Measurements from ENCODE around the gene ZNF415.

Gene ZNF415

DNA sequence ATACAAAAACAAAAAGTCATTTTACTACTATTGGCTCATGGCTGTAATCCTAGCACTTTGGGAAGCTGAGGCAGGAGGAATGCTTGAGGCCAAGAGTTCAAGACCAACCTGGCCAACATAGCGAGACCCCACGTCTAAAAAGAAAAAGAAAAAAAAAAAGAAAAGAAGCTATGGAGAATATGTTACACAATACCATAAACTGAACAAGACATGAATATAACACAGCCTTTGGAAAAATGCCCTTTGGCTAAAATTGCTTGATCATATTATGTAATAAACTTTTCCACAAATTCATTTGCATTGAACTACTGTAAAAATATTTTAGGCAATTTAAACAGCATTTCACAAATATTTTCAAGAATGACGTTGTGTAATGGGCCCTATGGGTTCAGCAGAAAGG, 3.7 kb upstream of the ZNF415 start:
- H3K27me3 ChIP-seq (ENCODE audit: insufficient read depth, poor library complexity, severe bottlenecking): peaks cover 9% of the 10 kb centered on the region
- no peak overlapping the region for H3K27ac ChIP-seq (replicated peaks)
- TF ChIP-seq SPI1 (IDR thresholded peaks at IDR 0.05; ENCODE audit: borderline replicate concordance, low read depth) (no peak), POLR2AphosphoS5 (IDR thresholded peaks at IDR 0.05; ENCODE audit: low read depth) (no peak), GABPA (IDR thresholded peaks at IDR 0.05; ENCODE audit: low read depth) (no peak)
- TF ChIP-seq, protein P1, sequence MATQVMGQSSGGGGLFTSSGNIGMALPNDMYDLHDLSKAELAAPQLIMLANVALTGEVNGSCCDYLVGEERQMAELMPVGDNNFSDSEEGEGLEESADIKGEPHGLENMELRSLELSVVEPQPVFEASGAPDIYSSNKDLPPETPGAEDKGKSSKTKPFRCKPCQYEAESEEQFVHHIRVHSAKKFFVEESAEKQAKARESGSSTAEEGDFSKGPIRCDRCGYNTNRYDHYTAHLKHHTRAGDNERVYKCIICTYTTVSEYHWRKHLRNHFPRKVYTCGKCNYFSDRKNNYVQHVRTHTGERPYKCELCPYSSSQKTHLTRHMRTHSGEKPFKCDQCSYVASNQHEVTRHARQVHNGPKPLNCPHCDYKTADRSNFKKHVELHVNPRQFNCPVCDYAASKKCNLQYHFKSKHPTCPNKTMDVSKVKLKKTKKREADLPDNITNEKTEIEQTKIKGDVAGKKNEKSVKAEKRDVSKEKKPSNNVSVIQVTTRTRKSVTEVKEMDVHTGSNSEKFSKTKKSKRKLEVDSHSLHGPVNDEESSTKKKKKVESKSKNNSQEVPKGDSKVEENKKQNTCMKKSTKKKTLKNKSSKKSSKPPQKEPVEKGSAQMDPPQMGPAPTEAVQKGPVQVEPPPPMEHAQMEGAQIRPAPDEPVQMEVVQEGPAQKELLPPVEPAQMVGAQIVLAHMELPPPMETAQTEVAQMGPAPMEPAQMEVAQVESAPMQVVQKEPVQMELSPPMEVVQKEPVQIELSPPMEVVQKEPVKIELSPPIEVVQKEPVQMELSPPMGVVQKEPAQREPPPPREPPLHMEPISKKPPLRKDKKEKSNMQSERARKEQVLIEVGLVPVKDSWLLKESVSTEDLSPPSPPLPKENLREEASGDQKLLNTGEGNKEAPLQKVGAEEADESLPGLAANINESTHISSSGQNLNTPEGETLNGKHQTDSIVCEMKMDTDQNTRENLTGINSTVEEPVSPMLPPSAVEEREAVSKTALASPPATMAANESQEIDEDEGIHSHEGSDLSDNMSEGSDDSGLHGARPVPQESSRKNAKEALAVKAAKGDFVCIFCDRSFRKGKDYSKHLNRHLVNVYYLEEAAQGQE (IDR thresholded peaks at IDR 0.05; ENCODE audit: insufficient replicate concordance, low read depth): no peak
- TF ChIP-seq, protein P2, sequence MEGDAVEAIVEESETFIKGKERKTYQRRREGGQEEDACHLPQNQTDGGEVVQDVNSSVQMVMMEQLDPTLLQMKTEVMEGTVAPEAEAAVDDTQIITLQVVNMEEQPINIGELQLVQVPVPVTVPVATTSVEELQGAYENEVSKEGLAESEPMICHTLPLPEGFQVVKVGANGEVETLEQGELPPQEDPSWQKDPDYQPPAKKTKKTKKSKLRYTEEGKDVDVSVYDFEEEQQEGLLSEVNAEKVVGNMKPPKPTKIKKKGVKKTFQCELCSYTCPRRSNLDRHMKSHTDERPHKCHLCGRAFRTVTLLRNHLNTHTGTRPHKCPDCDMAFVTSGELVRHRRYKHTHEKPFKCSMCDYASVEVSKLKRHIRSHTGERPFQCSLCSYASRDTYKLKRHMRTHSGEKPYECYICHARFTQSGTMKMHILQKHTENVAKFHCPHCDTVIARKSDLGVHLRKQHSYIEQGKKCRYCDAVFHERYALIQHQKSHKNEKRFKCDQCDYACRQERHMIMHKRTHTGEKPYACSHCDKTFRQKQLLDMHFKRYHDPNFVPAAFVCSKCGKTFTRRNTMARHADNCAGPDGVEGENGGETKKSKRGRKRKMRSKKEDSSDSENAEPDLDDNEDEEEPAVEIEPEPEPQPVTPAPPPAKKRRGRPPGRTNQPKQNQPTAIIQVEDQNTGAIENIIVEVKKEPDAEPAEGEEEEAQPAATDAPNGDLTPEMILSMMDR (IDR thresholded peaks at IDR 0.05; ENCODE audit: insufficient read depth, low read length): no peak
- no peak for DNase-seq (ENCODE audit: low read depth in 1 of 2, low spot score in 1 of 2)
- no peak overlapping the region for H3K4me3 ChIP-seq (replicated peaks; ENCODE audit: insufficient read depth, low read length)

DNA sequence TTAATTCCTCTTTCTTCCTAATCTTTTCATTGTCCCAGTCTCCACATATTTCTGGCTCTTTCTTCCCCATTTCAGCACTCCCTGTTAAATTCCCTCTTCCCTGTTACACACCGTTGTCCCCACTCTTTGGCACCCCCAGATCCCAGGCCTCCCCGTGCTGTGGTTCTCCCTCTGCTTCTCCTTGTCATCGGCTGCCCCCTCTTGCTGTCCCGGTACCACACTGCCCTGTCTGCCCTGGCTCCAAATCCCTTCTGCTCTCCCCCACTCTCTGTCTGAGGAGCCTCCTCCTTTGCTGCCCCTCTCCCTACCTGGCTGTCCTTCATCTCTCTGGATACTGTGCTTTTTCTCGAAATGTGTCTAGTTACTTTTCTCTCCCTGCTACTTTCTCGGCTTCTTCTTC, 983 bp downstream of the ZNF415 start:
- DNase-seq (ENCODE audit: low read depth in 1 of 2, low spot score in 1 of 2): no peak
- H3K27me3 ChIP-seq (ENCODE audit: insufficient read depth, poor library complexity, severe bottlenecking): peaks cover 9% of the 10 kb centered on the region
- H3K4me3 ChIP-seq (replicated peaks; ENCODE audit: insufficient read depth, low read length): no peak overlapping the region
- TF ChIP-seq GABPA (IDR thresholded peaks at IDR 0.05; ENCODE audit: low read depth) (no peak), POLR2AphosphoS5 (IDR thresholded peaks at IDR 0.05; ENCODE audit: low read depth) (no peak), SPI1 (IDR thresholded peaks at IDR 0.05; ENCODE audit: borderline replicate concordance, low read depth) (no peak)
- TF ChIP-seq, protein P1 (IDR thresholded peaks at IDR 0.05; ENCODE audit: insufficient replicate concordance, low read depth): no peak
- TF ChIP-seq, protein P2 (IDR thresholded peaks at IDR 0.05; ENCODE audit: insufficient read depth, low read length): no peak
- no peak overlapping the region for H3K27ac ChIP-seq (replicated peaks)

DNA sequence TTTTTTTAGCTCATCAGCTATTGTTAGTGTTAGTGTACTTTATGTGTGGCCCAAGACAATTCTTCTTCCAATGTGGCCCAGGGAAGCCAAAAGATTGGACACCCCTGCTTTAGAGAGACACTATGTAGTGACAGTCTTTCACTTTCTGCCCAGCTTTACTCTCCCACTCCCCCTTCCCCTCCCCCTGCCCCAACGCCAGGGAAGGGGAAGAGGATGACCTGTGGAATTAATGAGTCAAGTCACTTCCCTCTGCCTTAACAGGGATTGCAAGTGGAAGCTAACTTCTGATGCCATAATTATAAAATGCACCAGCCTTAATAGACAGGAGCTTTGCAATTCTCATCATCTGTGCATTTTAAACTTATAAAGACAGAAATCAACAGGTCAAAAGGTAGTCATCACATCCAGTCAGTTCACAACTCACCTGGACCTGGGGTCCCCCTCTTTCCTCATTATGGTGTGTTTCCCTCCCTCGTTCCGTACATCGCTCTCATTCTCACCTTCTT, 1.6 kb downstream of the ZNF415 start:
- TF ChIP-seq GABPA (IDR thresholded peaks at IDR 0.05; ENCODE audit: low read depth) (no peak), POLR2AphosphoS5 (IDR thresholded peaks at IDR 0.05; ENCODE audit: low read depth) (no peak), SPI1 (IDR thresholded peaks at IDR 0.05; ENCODE audit: borderline replicate concordance, low read depth) (no peak)
- TF ChIP-seq, protein P1 (IDR thresholded peaks at IDR 0.05; ENCODE audit: insufficient replicate concordance, low read depth): no peak
- TF ChIP-seq, protein P2 (IDR thresholded peaks at IDR 0.05; ENCODE audit: insufficient read depth, low read length): no peak
- H3K4me3 ChIP-seq (replicated peaks; ENCODE audit: insufficient read depth, low read length): no peak overlapping the region
- H3K27me3 ChIP-seq (ENCODE audit: insufficient read depth, poor library complexity, severe bottlenecking): peaks cover 9% of the 10 kb centered on the region
- H3K27ac ChIP-seq (replicated peaks): no peak overlapping the region
- no peak for DNase-seq (ENCODE audit: low read depth in 1 of 2, low spot score in 1 of 2)
